Measurements from ENCODE around the gene CDC6. TPM values are rescaled to one million over a fixed set of nuclear protein-coding genes. Genes with fewer than 3 reads are reported as not detected.
A peak's percentile ranks its signal among the peaks of the same experiment; 100 is the strongest.

The CDC6 gene
- total and polyA plus RNA-seq, 2 of the 8 experiments (the other 6 are each of a cell fraction or from before 2014, with no cell fraction given): 50.5 to 140 TPM

DNA sequence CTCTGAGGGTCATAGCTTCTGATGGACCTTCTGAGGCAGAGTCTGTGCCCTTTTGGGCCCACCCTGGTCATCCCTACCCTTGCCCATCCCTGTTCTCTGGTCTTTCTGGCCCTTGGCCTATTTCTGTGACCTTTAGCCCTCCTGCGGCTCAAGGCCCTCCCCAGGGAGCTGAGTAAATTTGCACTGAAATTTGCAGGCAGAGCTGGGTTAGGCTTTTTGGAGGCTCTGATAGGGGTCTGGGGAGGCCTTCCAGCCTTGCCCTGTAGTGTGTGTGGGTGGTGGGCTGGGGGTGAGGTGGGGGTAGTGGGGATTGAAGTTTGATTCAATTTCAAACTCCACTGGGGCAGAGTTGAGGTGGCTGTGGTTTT, 39.1 kb downstream of the CDC6 start:
- no peaks in the 10 kb centered on the region for H3K36me3 ChIP-seq (ENCODE audit: control insufficient read depth in 2 of 4, insufficient read depth in 4 of 4, low read length in 3 of 4)
- no peak overlapping the region for H4K5ac ChIP-seq (ENCODE audit: insufficient read length, low read depth, low read length)
- no peak overlapping the region for H3K18ac ChIP-seq (ENCODE audit: extremely low read depth, low read length)
- H2BK12ac ChIP-seq (ENCODE audit: low read depth, low read length): no peak overlapping the region
- 93% methylated on average over 1 of the region's 1 CpG; no CpG with 5 or more reads in 1 of the 2 experiments for WGBS, 2 experiments (ENCODE audit: extremely low coverage in 1 of 2, insufficient coverage in 1 of 2, insufficient read length in 1 of 2, insufficient replicate concordance in 2 of 2, low coverage in 1 of 2, low lambda C conversion rate in 2 of 2, missing lambda C conversion rate in 1 of 2)
- no peaks in the 10 kb centered on the region for H3K27me3 ChIP-seq (replicated peaks in 1 of 4; ENCODE audit: control insufficient read depth in 3 of 4, extremely low read depth in 1 of 4, insufficient read depth in 3 of 4, low read length in 3 of 4)
- ChIA-PET POLR2A (ENCODE audit: partially characterized antibody) (interaction anchor here (0.6 to 3.3 kb wide), 6 partner anchors 17 to 112 kb away, joined by 3 to 21 read pairs (median 6); partner anchors contain the start of genes CDC6 and RARA), CTCF (ENCODE audit: partially characterized antibody) (interaction anchor here (1.0 to 39.2 kb wide), 6 partner anchors 8 to 26 kb away, joined by 3 to 1198 read pairs (median 5); partner anchors contain the start of gene GJD3)
- H3K4ac ChIP-seq (replicated peaks; ENCODE audit: insufficient read length, low read depth, low read length): no peak overlapping the region
- no peak overlapping the region for H2AFZ ChIP-seq (ENCODE audit: low read length)
- H2BK5ac ChIP-seq (ENCODE audit: low read depth, low read length): no peak overlapping the region
- H4K8ac ChIP-seq (ENCODE audit: extremely low read depth, insufficient read depth, low read length): peak overlapping the region; percentile 73
- no peak overlapping the region for H2BK20ac ChIP-seq (ENCODE audit: low read length)
- H4K91ac ChIP-seq (replicated peaks; ENCODE audit: insufficient read length, low read length): no peak overlapping the region
- H3K23ac ChIP-seq (ENCODE audit: insufficient read length): no peak overlapping the region
- peaks cover 19% of the 10 kb centered on the region for H3K79me1 ChIP-seq (ENCODE audit: low read depth, low read length)
- FAIRE-seq (no peak), DNase-seq (ENCODE audit: low read depth in 1 of 2, low spot score in 2 of 2) (no peak)
- no peak overlapping the region for H2BK15ac ChIP-seq (ENCODE audit: low read length)
- H2BK120ac ChIP-seq (replicated peaks; ENCODE audit: low read depth, low read length): no peak overlapping the region
- no peaks in the 10 kb centered on the region for H3K23me2 ChIP-seq (ENCODE audit: low read depth, low read length)
- H3K4me1 ChIP-seq (replicated peaks in 1 of 4; ENCODE audit: control insufficient read depth in 3 of 4, insufficient read depth in 4 of 4, low read length in 3 of 4): peaks cover 0 to 14% (median 8%) of the 10 kb centered on the region in 4 experiments; a peak in 5 of 7 replicates
- H3K79me2 ChIP-seq (ENCODE audit: control insufficient read depth in 1 of 2, insufficient read depth in 2 of 2, low read length in 2 of 2): peaks cover 0 to 14% of the 10 kb centered on the region in 2 experiments; a peak in 1 of 4 replicates
- H3K27ac ChIP-seq (ENCODE audit: low read depth, low read length): no peak overlapping the region
- H2AK5ac ChIP-seq (ENCODE audit: low read depth, low read length): no peak overlapping the region
- TF ChIP-seq SRF (IDR thresholded peaks at IDR 0.05; ENCODE audit: low read depth, low read length) (no peak), RAD21 (IDR thresholded peaks at IDR 0.05 in 1 of 2, conservative IDR thresholded peaks at IDR 0.05 in 1 of 2; ENCODE audit: low read depth in 2 of 2, low read length in 2 of 2) (no peak), KDM4A (IDR thresholded peaks at IDR 0.05; ENCODE audit: low read depth, low read length, severe bottlenecking) (no peak), SP1 (IDR thresholded peaks at IDR 0.05; ENCODE audit: low read depth, low read length) (no peak), BACH1 (IDR thresholded peaks at IDR 0.05; ENCODE audit: low read length) (no peak), GABPA (IDR thresholded peaks at IDR 0.05; ENCODE audit: borderline replicate concordance, insufficient read depth, low read length) (no peak), SIN3A (conservative IDR thresholded peaks at IDR 0.05 in 1 of 2, IDR thresholded peaks at IDR 0.05 in 1 of 2; ENCODE audit: low read depth in 1 of 2, low read length in 2 of 2) (no peak), SIX5 (IDR thresholded peaks at IDR 0.05; ENCODE audit: low read depth, low read length) (no peak), EGR1 (IDR thresholded peaks at IDR 0.05; ENCODE audit: borderline replicate concordance, low read depth, low read length) (no peak), TEAD4 (IDR thresholded peaks at IDR 0.05; ENCODE audit: low read depth, low read length) (no peak), JUND (IDR thresholded peaks at IDR 0.05; ENCODE audit: low read length) (no peak)
- no peaks in the 10 kb centered on the region for H3K9me3 ChIP-seq (ENCODE audit: insufficient read depth in 2 of 2, low read depth in 1 of 2, low read length in 1 of 2)
- no peak overlapping the region for H3K4me3 ChIP-seq (ENCODE audit: extremely low read depth in 1 of 4, insufficient read depth in 2 of 4, low read depth in 3 of 4, low read length in 4 of 4)
- no peak overlapping the region for H3K14ac ChIP-seq (ENCODE audit: insufficient read length)
- H3K4me2 ChIP-seq (ENCODE audit: insufficient read depth in 1 of 2, low read depth in 2 of 2, low read length in 2 of 2): no peak overlapping the region
- H4K20me1 ChIP-seq (replicated peaks in 1 of 2; ENCODE audit: control insufficient read depth in 1 of 2, insufficient read depth in 2 of 2, low read length in 2 of 2): peaks cover 16 to 30% of the 10 kb centered on the region in 2 experiments
- H3K9ac ChIP-seq (replicated peaks in 1 of 4; ENCODE audit: extremely low read depth in 1 of 4, low read depth in 3 of 4, low read length in 3 of 4): no peak overlapping the region
- H3K56ac ChIP-seq (replicated peaks; ENCODE audit: insufficient read length, low read depth, low read length): no peak overlapping the region
